H9 (cell line): ENCODE measurements around the gene ERAL1. TPM values are rescaled to one million over a fixed set of nuclear protein-coding genes. Genes with fewer than 3 reads are reported as not detected.

Experiments
- DNase-seq: peaks from one replicate; pipeline ENCODE4 v3.0.0-alpha.2; 2017
- H2AFZ ChIP-seq: one replicate; pipeline ENCODE4 v1.6.1; 2013; ENCODE audit warnings: mild to moderate bottlenecking, low read length, control low read depth, moderate library complexity
- H2AK5ac ChIP-seq: 2 replicates; pipeline ENCODE4 v1.6.1; 2013; ENCODE audit warnings: low read length, control low read depth, mixed read lengths; ENCODE audit not compliant: insufficient read length
- H2BK120ac ChIP-seq: one replicate; pipeline ENCODE4 v1.6.1; 2013; ENCODE audit warnings: low read depth, mild to moderate bottlenecking, low read length, control low read depth, inconsistent platforms; ENCODE audit not compliant: poor library complexity, severe bottlenecking
- H2BK12ac ChIP-seq: 2 replicates; pipeline ENCODE4 v1.6.1; 2013; ENCODE audit warnings: low read length, control low read depth, mixed read lengths, low read depth; ENCODE audit not compliant: insufficient read length
- H2BK15ac ChIP-seq: 2 replicates; pipeline ENCODE4 v1.6.1; 2013; ENCODE audit warnings: low read depth, low read length, control low read depth
- H2BK20ac ChIP-seq: one replicate; pipeline ENCODE4 v1.6.1; 2013; ENCODE audit warnings: low read depth, mild to moderate bottlenecking, low read length, control low read depth, inconsistent platforms; ENCODE audit not compliant: poor library complexity, severe bottlenecking
- H2BK5ac ChIP-seq: 2 replicates; pipeline ENCODE4 v1.6.1; 2013; ENCODE audit warnings: low read length, control low read depth, mixed read lengths; ENCODE audit not compliant: insufficient read length
- H3K14ac ChIP-seq: 2 replicates; pipeline ENCODE4 v1.6.1; 2013; ENCODE audit warnings: low read length, control low read depth; ENCODE audit not compliant: insufficient read depth
- H3K18ac ChIP-seq: 2 replicates; pipeline ENCODE4 v1.6.1; 2013; ENCODE audit warnings: low read depth, mild to moderate bottlenecking, mixed read lengths, low read length, control low read depth; ENCODE audit not compliant: insufficient read length
- H3K23ac ChIP-seq: 2 replicates; pipeline ENCODE4 v1.6.1; 2013; ENCODE audit warnings: low read length, control low read depth, mixed read lengths, low read depth; ENCODE audit not compliant: insufficient read length
- H3K23me2 ChIP-seq: 2 replicates; pipeline ENCODE4 v1.6.1; 2013; ENCODE audit warnings: low read depth, mild to moderate bottlenecking, mixed read lengths, low read length, control low read depth; ENCODE audit not compliant: insufficient read length, poor library complexity, severe bottlenecking
- H3K27ac ChIP-seq: 2 replicates; pipeline ENCODE4 v1.5.1; 2013; ENCODE audit warnings: low read length, control low read depth, mixed read lengths, low read depth; ENCODE audit not compliant: insufficient read length
- H3K27me3 ChIP-seq: 2 replicates; pipeline ENCODE4 v1.6.1; 2013; ENCODE audit warnings: low read length, control low read depth, inconsistent platforms; ENCODE audit not compliant: insufficient read depth
- H3K4ac ChIP-seq: 2 replicates; pipeline ENCODE4 v1.6.1; 2013; ENCODE audit warnings: low read depth, mild to moderate bottlenecking, control low read depth, inconsistent platforms, low read length, moderate library complexity
- H3K4me1 ChIP-seq: 2 replicates; pipeline ENCODE4 v1.6.1; 2013; ENCODE audit warnings: low read length, control low read depth, inconsistent platforms; ENCODE audit not compliant: insufficient read depth
- H3K4me2 ChIP-seq: 2 replicates; pipeline ENCODE4 v1.6.1; 2013; ENCODE audit warnings: low read length, control low read depth, mixed read lengths; ENCODE audit not compliant: insufficient read length, insufficient read depth
- H3K56ac ChIP-seq: 2 replicates; pipeline ENCODE4 v1.6.1; 2013; ENCODE audit warnings: low read depth, mild to moderate bottlenecking, mixed read lengths, low read length, control low read depth; ENCODE audit not compliant: insufficient read length
- H3K79me1 ChIP-seq: 2 replicates; pipeline ENCODE4 v1.6.1; 2013; ENCODE audit warnings: low read depth, mild to moderate bottlenecking, moderate library complexity, low read length, control low read depth, inconsistent platforms; ENCODE audit not compliant: insufficient read depth, poor library complexity, severe bottlenecking
- H3K79me2 ChIP-seq: 2 replicates; pipeline ENCODE4 v1.6.1; 2013; ENCODE audit warnings: low read length, control low read depth, inconsistent platforms; ENCODE audit not compliant: insufficient read depth
- H3K9ac ChIP-seq: 2 replicates; pipeline ENCODE4 v1.6.1; 2013; ENCODE audit warnings: low read length, control low read depth, mixed read lengths; ENCODE audit not compliant: insufficient read length; ENCODE audit errors: extremely low read depth
- H3K9me3 ChIP-seq: one replicate; pipeline ENCODE4 v1.6.1; 2013; ENCODE audit warnings: low read depth, low read length, inconsistent platforms; ENCODE audit not compliant: control insufficient read depth
- H3T11ph ChIP-seq: one replicate; pipeline ENCODE4 v1.6.1; 2013; ENCODE audit warnings: mild to moderate bottlenecking, low read length, control low read depth, inconsistent platforms
- H4K20me1 ChIP-seq: one replicate; pipeline ENCODE4 v1.6.1; 2013; ENCODE audit not compliant: control insufficient read depth, insufficient read length, insufficient read depth
- H4K5ac ChIP-seq: 2 replicates; pipeline ENCODE4 v1.6.1; 2013; ENCODE audit warnings: low read depth, mild to moderate bottlenecking, mixed read lengths, low read length, control low read depth; ENCODE audit not compliant: insufficient read length
- H4K8ac ChIP-seq: replicated peaks from 2 replicates; pipeline ENCODE4 v1.6.1; 2013; ENCODE audit warnings: low read length, control low read depth, mixed read lengths, low read depth; ENCODE audit not compliant: insufficient read length
- H4K91ac ChIP-seq: 2 replicates; pipeline ENCODE4 v1.6.1; 2013; ENCODE audit warnings: low read depth, mild to moderate bottlenecking, moderate library complexity, mixed read lengths, low read length, control low read depth; ENCODE audit not compliant: insufficient read length
- H3K27ac Mint-ChIP-seq, 3 experiments: 2 replicates in 2 of 3; 3 replicates in 1 of 3; pipeline ENCODE4 v1.8.0; 2020 to 2021; ENCODE audit warnings: mixed read lengths in 3 of 3, mild to moderate bottlenecking in 1 of 3, moderate library complexity in 1 of 3
- H3K27me3 Mint-ChIP-seq: 2 replicates; pipeline ENCODE4 v1.8.0; 2021; ENCODE audit warnings: low read depth, mild to moderate bottlenecking, moderate library complexity, mixed read lengths
- H3K36me3 Mint-ChIP-seq, 3 experiments: 2 replicates in 2 of 3; 3 replicates in 1 of 3; pipeline ENCODE4 v1.8.0; 2020 to 2021; ENCODE audit warnings: low read depth in 3 of 3, mixed read lengths in 3 of 3; ENCODE audit not compliant: insufficient read depth in 1 of 3
- H3K4me1 Mint-ChIP-seq, 2 experiments: 2 replicates each; pipeline ENCODE4 v1.8.0; 2020; ENCODE audit warnings: mixed read lengths in 2 of 2
- H3K4me3 Mint-ChIP-seq, 2 experiments: 2 replicates in 1 of 2; 3 replicates in 1 of 2; pipeline ENCODE4 v1.8.0; 2020 to 2021; ENCODE audit warnings: mild to moderate bottlenecking in 2 of 2, mixed read lengths in 2 of 2, moderate library complexity in 1 of 2
- H3K9me3 Mint-ChIP-seq, 2 experiments: 2 replicates in 1 of 2; 3 replicates in 1 of 2; pipeline ENCODE4 v1.8.0; 2020; ENCODE audit warnings: mild to moderate bottlenecking in 2 of 2, mixed read lengths in 2 of 2, moderate library complexity in 1 of 2
- CTCF ChIP-seq: fragments of 200-600 bp; sonication (generic); conservative IDR thresholded peaks from 3 replicates; pipeline ENCODE4 v1.8.0; 2021; ENCODE audit warnings: antibody characterized with exemption, mild to moderate bottlenecking
- WGBS: extraction: QIAGEN DNeasy Blood & Tissue Kit; methylation state at CpG from one replicate; pipeline ENCODE4 v1.1.7; 2013; ENCODE audit warnings: missing lambda C conversion rate, low lambda C conversion rate, mixed read lengths; ENCODE audit not compliant: insufficient read length; ENCODE audit errors: extremely low coverage; 5-methylcytosine and 5-hydroxymethylcytosine counted together
- total RNA-seq: library from RNA; stranded (reverse); gene quantifications from 2 replicates; pipeline ENCODE4 v1.2.1, GENCODE V29; 2021

Gene ERAL1
- total RNA-seq, 1 experiment from 2014 or later: 67.8 TPM

GRCh38 chr17:28889996-28890395 is 35.2 kb downstream of the ERAL1 start:
- no peaks in the 10 kb centered on the region for H3K23me2 ChIP-seq
- H2BK12ac ChIP-seq: no peak overlapping the region
- peaks cover 2% of the 10 kb centered on the region; the same call in 1 of the 2 replicates for H3K27me3 Mint-ChIP-seq
- H3K18ac ChIP-seq: no peak overlapping the region
- no peak overlapping the region for H3K23ac ChIP-seq
- no peak overlapping the region for H4K91ac ChIP-seq
- H3K79me1 ChIP-seq: no peaks in the 10 kb centered on the region
- TF ChIP-seq CTCF: no peak
- H3K9me3 Mint-ChIP-seq: no peaks in the 10 kb centered on the region
- H3K4me3 Mint-ChIP-seq: no peak overlapping the region
- no CpG with 5 or more reads among the region's 5 CpGs for WGBS
- peaks cover 17 to 27% (median 18%) of the 10 kb centered on the region in 3 experiments for H3K36me3 Mint-ChIP-seq
- peak overlapping the region in 1 of 3 experiments; percentile 37; a peak in 1 of 7 replicates for H3K27ac Mint-ChIP-seq
- H4K20me1 ChIP-seq: peaks cover 4% of the 10 kb centered on the region
- no peak overlapping the region for H2AK5ac ChIP-seq
- H3K27me3 ChIP-seq: no peaks in the 10 kb centered on the region
- no peak overlapping the region for H3K4me2 ChIP-seq
- H2BK5ac ChIP-seq: no peak overlapping the region
- H4K8ac ChIP-seq: no peak overlapping the region
- no peak overlapping the region for H3K27ac ChIP-seq
- no peak overlapping the region for H3T11ph ChIP-seq
- H3K79me2 ChIP-seq: no peaks in the 10 kb centered on the region
- no peaks in the 10 kb centered on the region for H3K4me1 ChIP-seq
- no peak overlapping the region for H3K56ac ChIP-seq
- no peak for DNase-seq
- H3K9me3 ChIP-seq: no peaks in the 10 kb centered on the region
- H3K14ac ChIP-seq: no peak overlapping the region
- H3K4me1 Mint-ChIP-seq: peaks cover 2 to 3% of the 10 kb centered on the region in 2 experiments; a peak in 2 of 4 replicates
- H2BK20ac ChIP-seq: no peak overlapping the region
- H3K4ac ChIP-seq: no peak overlapping the region
- no peak overlapping the region for H2AFZ ChIP-seq
- no peak overlapping the region for H4K5ac ChIP-seq
- H3K9ac ChIP-seq: no peak overlapping the region
- H2BK15ac ChIP-seq: no peak overlapping the region
- H2BK120ac ChIP-seq: no peak overlapping the region
